Neuronal stem cell (in vitro differentiated cells): ENCODE results near the gene PPP1R7.

Source experiments
- DNase-seq: peaks from one replicate; pipeline ENCODE4 v3.0.0-alpha.2; 2013; ENCODE audit warnings: low spot score
- H2AFZ ChIP-seq: one replicate; pipeline ENCODE4 v1.6.1; 2013; ENCODE audit warnings: mild to moderate bottlenecking, low read length, inconsistent platforms
- H2AK5ac ChIP-seq: 2 replicates; pipeline ENCODE4 v1.6.1; 2013; ENCODE audit warnings: low read depth, mild to moderate bottlenecking, inconsistent platforms, low read length, moderate library complexity, mixed read lengths
- H2BK120ac ChIP-seq: 2 replicates; pipeline ENCODE4 v1.6.1; 2013; ENCODE audit warnings: low read depth, mild to moderate bottlenecking, inconsistent platforms, low read length, moderate library complexity, mixed read lengths
- H2BK12ac ChIP-seq: one replicate; pipeline ENCODE4 v1.6.1; 2013; ENCODE audit warnings: low read length, inconsistent platforms
- H2BK15ac ChIP-seq: 2 replicates; pipeline ENCODE4 v1.6.1; 2013; ENCODE audit warnings: mild to moderate bottlenecking, low read length, inconsistent platforms, mixed read lengths
- H2BK5ac ChIP-seq: one replicate; pipeline ENCODE4 v1.6.1; 2013; ENCODE audit warnings: inconsistent platforms, mild to moderate bottlenecking, low read length, moderate library complexity
- H3K14ac ChIP-seq: one replicate; pipeline ENCODE4 v1.6.1; 2013; ENCODE audit warnings: low read length, inconsistent platforms
- H3K18ac ChIP-seq: 2 replicates; pipeline ENCODE4 v1.6.1; 2013; ENCODE audit warnings: low read length, inconsistent platforms
- H3K23ac ChIP-seq: 2 replicates; pipeline ENCODE4 v1.6.1; 2013; ENCODE audit warnings: low read depth, mild to moderate bottlenecking, mixed read lengths, low read length, inconsistent platforms; ENCODE audit not compliant: poor library complexity
- H3K27ac ChIP-seq: replicated peaks from 3 replicates; pipeline ENCODE4 v1.5.1; 2013; ENCODE audit warnings: low read length, inconsistent platforms
- H3K27me3 ChIP-seq, 3 experiments: 2 replicates each; pipeline ENCODE4 v1.6.1; 2013; ENCODE audit warnings: low read length in 3 of 3, mild to moderate bottlenecking in 2 of 3, inconsistent platforms in 1 of 3, low read depth in 1 of 3, mixed read lengths in 1 of 3, moderate library complexity in 1 of 3; ENCODE audit not compliant: control insufficient read depth in 3 of 3, insufficient read depth in 3 of 3
- H3K36me3 ChIP-seq, 2 donors: replicated peaks in 1 of 2; 2 replicates each; pipeline ENCODE4 v1.6.1; 2013; ENCODE audit warnings: low read length in 2 of 2; ENCODE audit not compliant: control insufficient read depth in 2 of 2, insufficient read depth in 2 of 2
- H3K4ac ChIP-seq: 2 replicates; pipeline ENCODE4 v1.6.1; 2013; ENCODE audit warnings: inconsistent platforms, mild to moderate bottlenecking, low read length, moderate library complexity
- H3K4me1 ChIP-seq, 2 donors: 1 replicate in 1 of 2; 2 replicates in 1 of 2; pipeline ENCODE4 v1.6.1; 2013; ENCODE audit warnings: low read length in 2 of 2, low read depth in 1 of 2; ENCODE audit not compliant: control insufficient read depth in 2 of 2, insufficient read depth in 1 of 2
- H3K4me2 ChIP-seq: one replicate; pipeline ENCODE4 v1.6.1; 2013; ENCODE audit warnings: mild to moderate bottlenecking, low read length, inconsistent platforms; ENCODE audit not compliant: insufficient read depth, poor library complexity, severe bottlenecking
- H3K4me3 ChIP-seq, 2 donors: 2 replicates each; pipeline ENCODE4 v1.5.1; 2013; ENCODE audit warnings: low read length in 2 of 2, mild to moderate bottlenecking in 2 of 2, inconsistent platforms in 1 of 2, moderate library complexity in 1 of 2
- H3K79me1 ChIP-seq: one replicate; pipeline ENCODE4 v1.6.1; 2013; ENCODE audit warnings: low read depth, mild to moderate bottlenecking, inconsistent platforms, low read length, moderate library complexity
- H3K9ac ChIP-seq: one replicate; pipeline ENCODE4 v1.6.1; 2013; ENCODE audit warnings: mild to moderate bottlenecking, low read depth, low read length, inconsistent platforms; ENCODE audit not compliant: poor library complexity
- H3K9me3 ChIP-seq, 2 donors: replicated peaks in 1 of 2; 2 replicates each; pipeline versions ENCODE3 to v1.6.1; 2013; ENCODE audit warnings: low read length in 2 of 2, mild to moderate bottlenecking in 2 of 2, inconsistent platforms in 1 of 2, low read depth in 1 of 2, mixed read lengths in 1 of 2, moderate library complexity in 1 of 2; ENCODE audit not compliant: control insufficient read depth in 2 of 2, insufficient read depth in 1 of 2
- H4K8ac ChIP-seq: one replicate; pipeline ENCODE4 v1.6.1; 2013; ENCODE audit warnings: low read depth, mild to moderate bottlenecking, inconsistent platforms, low read length, moderate library complexity
- H4K91ac ChIP-seq: one replicate; pipeline ENCODE4 v1.6.1; 2013; ENCODE audit warnings: low read length, low read depth, mild to moderate bottlenecking, inconsistent platforms; ENCODE audit not compliant: poor library complexity
- WGBS, 2 donors: extraction: QIAGEN DNeasy Blood & Tissue Kit; methylation state at CpG; one replicate each; pipeline ENCODE4 v1.1.7; 2013; ENCODE audit warnings: missing lambda C conversion rate in 2 of 2, mixed read lengths in 1 of 2; ENCODE audit not compliant: insufficient read length in 2 of 2, insufficient replicate concordance in 1 of 2; ENCODE audit errors: extremely low coverage in 2 of 2; 5-methylcytosine and 5-hydroxymethylcytosine counted together

PPP1R7 gene

GRCh38 chr2:241148239-241148638, 2.0 kb upstream of the PPP1R7 start:
- H3K14ac ChIP-seq, result peak overlapping the region; percentile 39
- H3K9me3 ChIP-seq, result no peaks in the 10 kb centered on the region
- no peak for DNase-seq
- H3K4me3 ChIP-seq, result peak overlapping the region in 1 of 2 donors; percentile 86
- no peak overlapping the region for H4K91ac ChIP-seq
- H3K4ac ChIP-seq, result no peak overlapping the region
- no peak overlapping the region for H2BK12ac ChIP-seq
- no peak overlapping the region for H4K8ac ChIP-seq
- no peak overlapping the region for H2BK15ac ChIP-seq
- H3K23ac ChIP-seq, result no peak overlapping the region
- H3K27ac ChIP-seq, result no peak overlapping the region
- H3K9ac ChIP-seq, result no peak overlapping the region
- peak overlapping the region; percentile 100 for H3K4me2 ChIP-seq
- no CpG with 5 or more reads among the region's 4 CpGs for WGBS, 2 donors
- H3K36me3 ChIP-seq, result peaks cover 0 to 16% of the 10 kb centered on the region in 2 donors
- H3K4me1 ChIP-seq, result peaks cover 12 to 16% of the 10 kb centered on the region in 2 donors
- peak overlapping the region; percentile 99 for H2AFZ ChIP-seq
- H3K18ac ChIP-seq, result no peak overlapping the region
- peaks cover 0 to 6% (median 0%) of the 10 kb centered on the region in 3 experiments for H3K27me3 ChIP-seq
- peaks cover 3% of the 10 kb centered on the region for H3K79me1 ChIP-seq
- no peak overlapping the region for H2BK5ac ChIP-seq
- H2BK120ac ChIP-seq, result no peak overlapping the region
- H2AK5ac ChIP-seq, result no peak overlapping the region

- H3K9ac ChIP-seq, result peak within 1 kb of the TSS; percentile 95
- H3K14ac ChIP-seq, result peak within 1 kb of the TSS; percentile 39
- peak within 1 kb of the TSS; percentile 84 for H2BK12ac ChIP-seq
- H3K4me3 ChIP-seq, result peak within 1 kb of the TSS; percentile 86 to 94
- no peak within 1 kb of the TSS for H4K91ac ChIP-seq
- peaks cover 0 to 6% (median 0%) of the 10 kb centered on the region in 3 experiments for H3K27me3 ChIP-seq
- WGBS, 2 donors, result no CpG with 5 or more reads among the region's 88 CpGs
- peak within 1 kb of the TSS; percentile 100 for H3K4me2 ChIP-seq
- peak within 1 kb of the TSS; percentile 92 for H3K18ac ChIP-seq
- peak within 1 kb of the TSS; percentile 61 for H2BK120ac ChIP-seq
- H3K4ac ChIP-seq, result peak within 1 kb of the TSS; percentile 11
- H3K79me1 ChIP-seq, result peaks cover 3% of the 10 kb centered on the region
- H2BK15ac ChIP-seq, result no peak within 1 kb of the TSS
- peaks cover 12 to 16% of the 10 kb centered on the region in 2 donors for H3K4me1 ChIP-seq
- H3K9me3 ChIP-seq, result no peaks in the 10 kb centered on the region
- H4K8ac ChIP-seq, result no peak within 1 kb of the TSS
- peak within 1 kb of the TSS; percentile 98 for H3K23ac ChIP-seq
- H2BK5ac ChIP-seq, result peak within 1 kb of the TSS; percentile 53
- peak within 1 kb of the TSS; percentile 99 for H2AFZ ChIP-seq
- peak; percentile 89 for DNase-seq
- H3K36me3 ChIP-seq, result peaks cover 2 to 19% of the 10 kb centered on the region in 2 donors
- H2AK5ac ChIP-seq, result peak within 1 kb of the TSS; percentile 46
- no peak within 1 kb of the TSS for H3K27ac ChIP-seq
These were observed 1.2 kb upstream of the PPP1R7 start, which contains the start of gene PASK for GRCh38 chr2:241148891-241149674. TSS of gene PASK (minus strand) at chr2:241149472. CDS start at chr2:241143032, 6,440 bp downstream.

- H3K18ac ChIP-seq, result peak overlapping the region; percentile 85
- H3K9me3 ChIP-seq, result no peaks in the 10 kb centered on the region
- peaks cover 3% of the 10 kb centered on the region for H3K79me1 ChIP-seq
- H2BK12ac ChIP-seq, result peak overlapping the region; percentile 84
- no peak overlapping the region for H3K14ac ChIP-seq
- H2AK5ac ChIP-seq, result peak overlapping the region; percentile 46
- H3K36me3 ChIP-seq, result peaks cover 2 to 19% of the 10 kb centered on the region in 2 donors
- H3K27me3 ChIP-seq, result peaks cover 0 to 6% (median 0%) of the 10 kb centered on the region in 3 experiments
- H4K8ac ChIP-seq, result no peak overlapping the region
- no peak overlapping the region for H4K91ac ChIP-seq
- peak overlapping the region; percentile 100 for H3K4me2 ChIP-seq
- peak overlapping the region; percentile 95 for H3K9ac ChIP-seq
- no peak overlapping the region for H2BK15ac ChIP-seq
- no peak overlapping the region for H3K27ac ChIP-seq
- peak overlapping the region; percentile 19 for H2BK5ac ChIP-seq
- peak overlapping the region; percentile 11 for H3K4ac ChIP-seq
- peaks cover 12 to 16% of the 10 kb centered on the region in 2 donors for H3K4me1 ChIP-seq
- H3K4me3 ChIP-seq, result peak overlapping the region; percentile 86 to 94
- H3K23ac ChIP-seq, result peak overlapping the region; percentile 98
- peak overlapping the region; percentile 99 for H2AFZ ChIP-seq
- no CpG with 5 or more reads among the region's 23 CpGs for WGBS, 2 donors
- DNase-seq, result no peak
- no peak overlapping the region for H2BK120ac ChIP-seq
These were observed 667 bp upstream of the PPP1R7 start for GRCh38 chr2:241149675-241149924.
